ENCODE data around the gene PLEKHG4B. TPM values are rescaled to one million over a fixed set of nuclear protein-coding genes. Genes with fewer than 3 reads are reported as not detected.

The PLEKHG4B gene
- total and polyA plus RNA-seq, 2 of the 4 experiments (the other 2 are of a cell fraction): 1.1 TPM

DNA sequence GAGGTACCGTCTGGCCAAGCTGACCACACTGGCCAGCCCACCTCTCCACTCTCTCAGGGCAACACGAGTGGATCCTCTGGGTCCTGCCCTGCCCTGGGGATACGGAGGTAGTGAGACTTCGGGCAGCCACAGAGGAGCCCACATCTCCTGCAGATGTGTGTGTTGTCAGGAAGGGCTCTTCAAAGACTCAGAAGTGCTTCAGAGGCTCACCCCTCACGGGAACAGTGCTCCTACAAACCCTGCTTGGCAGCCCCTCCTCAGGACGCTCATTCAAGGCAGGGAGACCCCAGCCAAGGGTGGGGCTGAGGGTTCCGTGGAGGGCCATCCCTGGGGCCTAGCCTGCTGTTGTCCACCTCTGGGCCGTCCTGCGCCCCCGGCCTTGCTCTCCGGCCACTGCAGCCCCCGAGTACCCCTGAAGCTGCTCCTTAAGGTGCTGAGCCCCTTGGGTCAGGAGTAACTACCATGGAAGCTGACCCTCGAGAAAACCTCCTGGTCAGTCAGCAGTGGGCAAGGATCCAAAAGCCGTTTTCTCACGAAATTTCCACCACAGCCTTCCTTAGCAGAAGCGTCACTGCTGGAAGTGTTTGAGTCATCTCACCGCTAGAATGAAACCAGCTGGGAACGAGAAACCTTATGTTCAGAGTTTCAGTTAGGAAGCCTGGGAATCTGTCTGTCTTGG is 76.2 kb downstream of the PLEKHG4B start:
- DNase-seq (peak; percentile 99), ATAC-seq (ENCODE audit: low read depth) (peak; percentile 79)
- Histone ChIP-seq H3K27me3 (ENCODE audit: control insufficient read depth, insufficient read depth, low read length) (no peaks in the 10 kb centered on the region), H3K56ac (ENCODE audit: extremely low read depth, insufficient read depth, low read length) (peak overlapping the region; percentile 77), H4K8ac (ENCODE audit: low read depth in 2 of 2, low read length in 2 of 2) (peak overlapping the region; percentile 80 to 91), H2BK15ac (ENCODE audit: low read depth, low read length) (peak overlapping the region; percentile 93; the same call in 2 of the 3 replicates), H3K9ac (ENCODE audit: low read depth, low read length) (no peak overlapping the region), H4K5ac (ENCODE audit: low read depth, low read length) (peak overlapping the region; percentile 74), H3K4me3 (ENCODE audit: insufficient read depth, low read depth, low read length) (no peak overlapping the region), H3K14ac (replicated peaks; ENCODE audit: low read depth, low read length) (peak overlapping the region; percentile 92), H3K23ac (ENCODE audit: low read depth, low read length) (peak overlapping the region; percentile 63; the same call in 1 of the 2 replicates), H4K91ac (ENCODE audit: insufficient read depth, low read depth, low read length) (peak overlapping the region; percentile 95), H3K36me3 (ENCODE audit: control insufficient read depth, insufficient read depth, low read length) (no peaks in the 10 kb centered on the region), H2AK9ac (replicated peaks; ENCODE audit: low read depth, low read length, poor library complexity) (peak overlapping the region; percentile 51), H2BK5ac (ENCODE audit: low read depth, low read length, poor library complexity, severe bottlenecking) (peak overlapping the region; percentile 82), H2AFZ (replicated peaks; ENCODE audit: low read length, poor library complexity) (peak overlapping the region; percentile 60), H3K9me1 (ENCODE audit: insufficient read depth, low read length) (peaks cover 22% of the 10 kb centered on the region; the same call in 1 of the 2 replicates), H3K27ac (ENCODE audit: insufficient read depth, low read length) (peak overlapping the region; percentile 38), H3K4me1 (ENCODE audit: control insufficient read depth, insufficient read depth, low read length) (peaks cover 19% of the 10 kb centered on the region), H3K79me1 (ENCODE audit: low read depth in 1 of 2, low read length in 2 of 2) (no peaks in the 10 kb centered on the region; a peak in 1 of 4 replicates), H2BK120ac (ENCODE audit: low read depth, low read length) (peak overlapping the region; percentile 97), H2BK20ac (ENCODE audit: low read depth, low read length) (peak overlapping the region; percentile 95), H4K20me1 (ENCODE audit: insufficient read depth, low read length) (no peaks in the 10 kb centered on the region), H2AK5ac (ENCODE audit: low read depth, low read length) (peak overlapping the region; percentile 100), H3K9me3 (ENCODE audit: control insufficient read depth, insufficient read depth, low read length) (no peaks in the 10 kb centered on the region), H3K4ac (ENCODE audit: low read depth, low read length) (peak overlapping the region; percentile 95), H3K4me2 (ENCODE audit: low read depth, low read length) (peak overlapping the region; percentile 13), H3K18ac (ENCODE audit: low read depth, low read length) (peak overlapping the region; percentile 76)
- ChIA-PET CTCF (interaction anchor here (3.2 kb wide), 1 partner anchor 20 kb away, joined by 19 read pairs; no protein-coding TSS in a partner anchor), POLR2A (ENCODE audit: unreplicated experiment) (no interaction called here)
- BruUV-seq (replicated peaks): no TSS peak
- in situ Hi-C loops (cut with MboI; ENCODE audit: low sequenced_read_pairs): no loop called here
- intact Hi-C loops (cut with micrococcal nuclease): no loop called here
- dilution Hi-C loops (cut with HindIII; ENCODE audit: low sequenced_read_pairs, unreplicated experiment): no loop called here
- peak; percentile 15 for TF ChIP-seq RCOR1 (IDR thresholded peaks at IDR 0.05; ENCODE audit: insufficient replicate concordance, low read length)
- no peak for TF ChIP-seq CHD1 (IDR thresholded peaks at IDR 0.05; ENCODE audit: low read depth, low read length)
- 0 out of 2 replicates have a peak, but pooled peaks have one; percentile 18 for TF ChIP-seq MAZ (IDR thresholded peaks at IDR 0.05; ENCODE audit: borderline replicate concordance, low read depth, low read length)
- TF ChIP-seq CEBPB (IDR thresholded peaks at IDR 0.05; ENCODE audit: low read depth, low read length): 0 out of 2 replicates have a peak, but pooled peaks have one; percentile 15
- TF ChIP-seq MAFK (IDR thresholded peaks at IDR 0.05; ENCODE audit: low read depth, low read length): peak; percentile 25; the same call in 1 of the 2 replicates
- peak; percentile 88 for TF ChIP-seq FOS (IDR thresholded peaks at IDR 0.05; ENCODE audit: low read depth, low read length)
- TF ChIP-seq POLR2A (IDR thresholded peaks at IDR 0.05; ENCODE audit: low read depth, low read length): peak; percentile 34; the same call in 1 of the 2 replicates
- no peak for TF ChIP-seq NFE2L2 (IDR thresholded peaks at IDR 0.05; ENCODE audit: low read depth, low read length)
- TF ChIP-seq RFX5 (IDR thresholded peaks at IDR 0.05; ENCODE audit: low read depth, low read length): no peak
- WGBS, 2 experiments (ENCODE audit: extremely low coverage in 2 of 2, insufficient read length in 1 of 2): 22% methylated on average over 6 of the region's 18 CpGs; no CpG with 5 or more reads in 1 of the 2 experiments

Data from IMR-90 (cell line).